ENCODE measurements around the gene TMEM244.
"Not testable (repeated sequence)": the region's sequence is repeated elsewhere in the genome, so short reads cannot be mapped to it uniquely, and the experiment has no call there.

TMEM244 gene

DNA sequence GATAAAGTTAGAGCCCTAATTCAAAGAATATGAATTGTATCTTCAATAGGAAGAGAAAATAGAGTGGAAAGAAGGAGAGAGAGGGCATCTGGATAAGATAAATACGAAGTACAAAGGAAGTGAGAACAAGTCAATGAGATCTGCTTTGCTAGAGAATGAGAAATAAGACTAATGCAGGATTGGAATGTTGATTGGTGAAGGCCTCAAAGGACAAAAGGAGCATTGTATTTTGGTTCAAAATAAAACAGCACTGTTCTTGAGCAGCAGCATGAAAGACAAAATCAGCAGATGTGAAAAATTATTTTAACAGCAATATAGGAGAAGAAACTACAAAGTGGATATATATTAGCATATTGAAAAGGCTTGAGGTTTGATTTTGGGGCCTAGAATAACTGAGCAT is 5.1 kb upstream of the TMEM244 start:
- no peak for DNase-seq

DNA sequence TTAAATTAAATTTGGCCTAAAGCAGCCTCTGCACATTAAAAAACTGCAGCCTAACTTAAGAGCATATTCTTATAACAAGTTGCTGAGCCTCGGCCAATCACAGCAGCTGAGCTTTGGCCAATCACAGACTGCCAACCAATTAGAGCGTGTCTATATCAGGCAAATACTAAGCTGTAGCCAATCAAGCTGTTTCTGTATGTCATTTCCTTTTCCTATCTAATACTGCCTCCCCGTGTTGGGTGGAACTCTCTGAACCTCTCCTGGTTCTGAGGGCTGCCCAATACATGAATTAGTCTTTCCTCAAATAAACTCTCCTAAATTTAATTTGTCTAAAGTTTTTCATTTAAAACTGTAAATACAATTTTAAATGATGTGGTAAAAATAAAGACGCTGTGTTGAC is 3.9 kb upstream of the TMEM244 start:
- DNase-seq = no peak

DNA sequence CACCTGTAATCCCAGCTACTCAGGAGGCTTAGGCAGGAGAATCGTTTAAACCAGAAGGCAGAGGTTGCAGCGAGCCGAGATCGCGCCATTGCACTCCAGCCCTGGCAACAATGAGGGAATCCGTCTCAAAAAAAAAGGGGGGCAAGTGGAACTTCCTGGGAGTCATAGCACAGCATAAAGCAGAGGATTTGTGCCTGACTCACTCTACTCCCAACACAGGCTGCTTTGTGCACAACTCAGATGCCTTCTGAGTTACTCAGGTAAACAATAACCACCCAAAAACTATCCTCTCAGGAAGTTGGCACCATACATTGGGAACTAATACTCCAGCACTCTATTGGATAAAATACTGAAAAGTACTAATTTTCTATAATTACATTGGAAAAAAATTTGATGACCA is 2.5 kb upstream of the TMEM244 start:
- DNase-seq = peak; percentile 47

DNA sequence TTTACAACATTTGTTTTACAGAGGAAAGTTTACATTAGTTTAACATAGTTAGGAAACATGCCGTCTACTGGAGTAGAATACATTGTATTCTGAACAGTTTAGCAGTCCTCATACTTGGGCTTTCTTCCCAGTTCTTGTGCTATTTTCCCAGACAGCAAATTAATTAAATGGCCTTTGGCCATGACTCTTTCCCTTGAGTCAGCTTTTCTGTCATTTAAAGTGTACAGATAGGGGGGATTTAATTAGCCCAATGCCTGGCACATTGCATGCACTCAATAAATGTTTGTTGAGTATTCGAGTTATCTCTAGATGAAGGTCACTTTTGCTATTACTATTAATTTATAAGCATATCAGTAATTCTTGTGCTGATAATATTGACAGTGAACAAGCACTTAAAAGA is 1.6 kb downstream of the TMEM244 start:
- no peak for DNase-seq

DNA sequence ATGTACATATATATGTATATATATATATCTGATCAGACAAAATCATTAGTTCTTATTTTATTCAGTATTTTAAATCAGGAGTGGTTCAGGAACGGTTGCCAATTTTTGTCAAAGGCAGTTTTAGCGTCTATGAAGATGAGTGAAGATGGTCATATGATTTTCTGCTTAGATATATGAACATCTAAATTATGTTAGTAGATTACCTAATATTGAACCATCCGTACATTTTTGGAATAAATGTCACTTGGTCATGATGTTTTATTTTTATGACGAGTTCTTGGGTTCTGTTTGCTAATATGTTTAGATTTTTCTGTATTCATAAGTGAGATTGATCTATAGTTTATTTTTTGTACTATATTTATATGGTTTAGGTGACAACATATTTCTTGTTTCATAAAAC is 3.3 kb downstream of the TMEM244 start:
- no peak for DNase-seq

DNA sequence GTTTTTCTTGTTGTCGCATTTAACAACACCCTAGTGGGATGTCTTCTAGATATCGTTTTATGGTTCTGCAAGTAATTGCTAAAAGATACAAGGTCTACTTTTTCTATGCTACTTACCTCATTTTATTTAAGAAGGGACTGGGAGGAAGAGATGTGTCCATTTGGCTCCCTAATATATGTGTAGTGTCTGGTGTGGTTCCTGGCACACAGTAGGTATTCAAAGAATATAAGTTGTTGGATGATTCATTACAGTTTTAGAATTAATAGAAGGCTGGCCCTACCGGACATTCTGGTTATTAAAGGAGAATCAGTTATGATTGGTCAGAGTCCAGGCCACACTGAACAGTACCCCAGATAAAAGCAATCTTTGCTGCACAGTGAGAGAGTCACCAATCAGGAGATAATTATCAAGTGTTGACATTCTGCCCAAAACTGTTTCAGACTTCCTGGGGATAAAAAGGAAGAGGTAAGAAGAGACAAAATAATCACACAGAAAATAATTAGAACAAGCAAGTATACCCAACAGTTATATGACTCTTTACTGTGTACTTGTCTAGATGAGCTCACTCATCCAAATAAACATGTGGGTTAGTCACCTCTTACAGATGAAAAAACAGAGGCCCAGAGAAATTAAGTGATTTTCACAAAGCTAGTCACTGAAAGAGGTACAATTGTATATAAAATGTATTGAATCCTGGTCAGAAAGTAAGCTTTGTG is 7.0 kb downstream of the TMEM244 start:
- DNase-seq = peak; percentile 23

DNA sequence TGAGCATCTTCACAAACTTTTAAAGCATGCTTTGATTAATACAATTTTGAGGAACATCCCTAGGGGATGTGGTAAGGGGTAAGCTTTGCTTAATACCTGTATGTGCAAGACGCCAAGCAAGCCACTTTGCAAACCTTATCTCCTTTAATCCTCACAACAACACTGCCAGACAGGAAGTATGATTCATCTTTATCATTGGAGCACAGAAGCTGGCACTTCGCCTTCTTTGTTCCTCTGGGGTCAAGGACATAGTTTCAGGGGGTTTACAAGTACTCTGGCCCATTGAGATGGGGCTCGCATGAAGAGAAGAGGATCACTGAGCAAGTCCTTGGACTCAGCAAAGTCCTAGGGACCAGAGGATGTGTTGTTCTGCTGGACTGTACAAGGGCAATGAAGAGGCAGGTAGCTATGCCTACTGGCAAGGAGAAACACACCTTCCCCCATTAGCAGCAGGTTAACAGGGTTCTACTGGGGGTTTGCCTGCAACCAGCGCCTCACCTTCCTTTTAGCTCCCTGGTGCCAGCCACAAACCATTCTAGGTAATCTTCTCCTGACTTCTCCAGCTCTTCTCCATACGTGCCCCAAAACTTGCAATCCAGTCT is 8.8 kb downstream of the TMEM244 start:
- peak; percentile 30 for DNase-seq

DNA sequence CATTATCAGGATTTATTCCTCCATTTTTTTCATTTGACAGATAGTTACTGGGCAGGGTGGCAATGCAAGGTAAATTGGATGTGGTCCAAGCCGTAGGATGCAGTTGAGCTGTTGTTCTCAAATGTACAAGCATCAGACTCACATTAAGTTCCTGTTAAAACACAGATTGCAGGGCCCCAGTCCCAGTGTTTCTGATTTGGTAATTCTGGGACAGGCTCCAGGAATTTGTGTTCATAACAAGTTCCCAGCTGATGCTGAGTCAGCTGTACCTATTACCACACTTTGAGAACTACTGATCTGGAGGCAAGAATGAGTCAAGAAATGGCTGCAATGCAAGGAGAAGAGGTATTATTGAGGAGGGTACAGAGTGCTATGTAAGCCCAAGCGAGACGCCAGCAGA is 11.7 kb downstream of the TMEM244 start:
- DNase-seq = no peak

DNA sequence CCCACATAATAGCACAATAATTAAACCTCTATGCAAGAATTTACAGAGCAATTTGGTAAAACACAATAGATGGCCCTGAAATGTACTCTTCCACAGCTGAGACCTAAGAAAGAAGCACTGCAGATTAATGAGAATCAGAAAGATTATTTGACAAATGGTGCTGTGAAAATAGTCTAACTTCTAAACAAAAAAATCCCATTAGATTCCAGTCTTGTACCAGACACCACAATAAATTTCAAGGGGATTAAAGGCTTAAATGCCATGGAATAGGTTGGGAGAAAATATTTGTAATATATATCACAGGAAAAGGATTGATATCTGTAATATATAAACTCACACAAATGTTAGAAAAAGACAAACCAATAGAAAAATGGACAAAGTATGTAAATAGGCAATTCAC is 14.4 kb downstream of the TMEM244 start:
- DNase-seq = no peak

DNA sequence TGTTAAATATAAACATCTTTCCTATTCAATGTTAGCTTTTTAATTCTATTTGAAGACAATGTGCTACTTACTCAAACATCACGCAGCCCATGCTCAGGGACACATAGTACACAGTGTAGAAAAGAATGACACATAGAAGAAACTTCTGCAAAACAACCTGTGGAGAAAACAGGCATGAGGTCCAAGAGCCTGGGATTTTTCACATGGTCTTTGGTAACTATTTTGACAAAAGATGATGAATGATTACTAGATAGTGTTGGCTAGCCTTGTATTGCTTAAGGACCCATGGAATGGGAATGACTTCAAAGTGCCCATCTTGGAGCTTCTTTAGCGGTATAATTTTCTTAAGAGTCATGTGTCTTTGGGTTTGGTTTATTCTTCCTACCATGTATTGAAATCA is 15.4 kb downstream of the TMEM244 start:
- DNase-seq = no peak

DNA sequence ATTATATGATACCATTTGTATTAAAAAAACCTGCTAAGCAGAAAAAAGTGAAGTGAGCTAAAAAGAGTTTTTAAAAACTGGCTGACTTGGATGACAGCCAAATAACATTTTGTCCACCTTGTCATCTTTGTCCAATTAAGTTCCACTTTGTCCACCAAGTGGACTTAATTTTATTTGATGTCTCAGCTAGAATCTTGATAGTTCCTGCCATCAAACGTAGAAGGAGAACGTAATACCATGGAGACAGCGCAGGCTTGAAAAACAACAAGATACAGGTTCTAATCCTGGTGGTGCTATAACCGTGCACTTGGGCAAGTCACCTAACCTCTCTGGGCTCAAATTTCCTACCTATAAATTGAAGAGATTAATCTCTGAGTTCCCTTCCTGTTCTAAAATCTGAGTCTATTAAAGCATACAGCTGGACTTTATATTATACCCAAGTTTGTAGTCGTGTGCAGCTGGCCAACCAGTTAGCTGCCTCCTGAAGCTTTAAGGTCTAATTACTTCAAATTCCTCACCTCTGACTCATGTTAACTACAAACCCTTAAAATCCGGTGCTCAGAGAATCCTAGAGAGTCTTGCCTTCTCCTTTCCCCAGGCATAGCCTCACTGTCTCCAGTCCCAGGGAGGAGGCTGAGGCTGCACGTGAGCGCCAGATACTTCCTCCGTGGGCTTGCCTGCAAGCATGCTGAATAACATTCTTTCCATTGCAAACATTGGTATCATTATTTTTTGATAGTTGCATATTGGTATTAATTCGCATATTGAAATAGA is 16.8 kb downstream of the TMEM244 start:
- peak; percentile 61 for DNase-seq

DNA sequence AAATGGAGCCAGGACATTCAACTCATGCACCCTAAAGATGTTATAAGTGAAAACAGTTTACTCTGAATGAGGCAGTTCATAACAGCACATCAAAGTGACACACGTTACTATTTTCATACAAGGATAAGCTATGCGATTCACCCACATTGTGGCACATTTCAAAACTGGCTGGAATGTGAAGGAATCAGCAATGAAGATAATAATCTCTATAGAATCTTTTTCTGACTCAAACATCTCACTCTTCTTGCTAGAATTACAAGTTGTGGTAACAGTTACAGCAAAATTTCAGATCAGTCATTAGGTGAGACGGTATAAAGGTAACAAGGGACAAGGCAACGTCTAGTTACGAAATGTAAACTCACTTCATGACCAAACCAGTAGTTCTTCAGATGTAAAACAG is 17.5 kb downstream of the TMEM244 start:
- DNase-seq = no peak

DNA sequence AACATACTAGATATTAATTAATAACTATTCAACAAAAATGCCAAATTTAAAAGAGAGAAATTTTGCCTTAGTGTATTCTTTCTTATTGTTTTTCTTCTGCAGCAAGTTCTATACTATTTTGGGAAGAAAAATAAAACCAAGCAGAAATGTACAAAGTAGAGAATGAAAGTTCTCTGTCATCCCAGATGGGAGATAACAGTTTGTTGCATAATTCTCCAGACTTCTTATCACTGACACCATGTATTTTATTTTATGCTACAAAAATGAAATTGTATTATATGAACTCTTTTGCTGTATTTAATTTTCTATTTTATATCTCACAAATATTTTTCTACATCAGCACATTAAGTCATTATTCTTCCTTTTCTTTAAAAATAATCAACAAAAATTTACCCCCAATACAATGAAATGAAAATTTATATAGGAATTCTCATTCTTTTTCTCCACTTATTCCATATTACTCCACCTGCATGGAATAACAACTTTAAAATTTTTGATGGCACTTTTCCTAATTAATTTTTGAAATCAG is 18.2 kb downstream of the TMEM244 start:
- DNase-seq = no peak

DNA sequence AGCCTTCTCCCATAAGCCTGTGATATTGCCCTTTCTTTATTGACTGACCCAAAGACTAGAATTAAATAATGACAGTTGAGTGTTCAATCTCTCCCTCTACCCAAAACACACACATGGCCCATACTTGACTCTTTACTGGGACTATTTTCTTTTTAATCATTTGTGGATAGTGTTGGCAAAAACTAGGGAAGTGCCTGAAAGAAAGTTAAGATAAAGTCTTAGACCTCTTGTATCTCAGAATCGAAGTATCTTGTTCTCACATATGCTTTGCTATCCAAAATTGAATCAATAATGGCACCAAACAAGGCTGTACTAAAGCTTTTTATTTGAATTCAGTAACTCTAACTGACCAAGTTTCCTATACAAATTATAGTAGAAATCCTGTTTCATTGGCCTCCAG is 19.0 kb downstream of the TMEM244 start:
- no peak for DNase-seq

DNA sequence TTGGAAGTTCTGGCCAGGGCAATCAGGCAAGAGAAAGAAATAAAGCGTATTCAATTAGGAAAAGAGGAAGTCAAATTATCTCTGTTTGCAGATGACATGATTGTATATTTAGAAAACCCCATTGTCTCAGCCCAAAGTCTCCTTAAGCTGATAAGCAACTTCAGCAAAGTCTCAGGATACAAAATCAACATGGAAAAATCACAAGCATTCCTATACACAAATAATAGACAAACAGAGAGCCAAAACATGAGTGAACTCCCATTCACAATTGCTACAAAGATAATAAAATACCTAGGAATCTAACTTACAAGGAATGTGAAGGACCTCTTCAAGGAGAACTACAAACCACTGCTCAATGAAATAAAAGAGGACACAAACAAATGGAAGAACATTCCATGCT is 21.6 kb downstream of the TMEM244 start:
- DNase-seq = not testable (repeated sequence)

DNA sequence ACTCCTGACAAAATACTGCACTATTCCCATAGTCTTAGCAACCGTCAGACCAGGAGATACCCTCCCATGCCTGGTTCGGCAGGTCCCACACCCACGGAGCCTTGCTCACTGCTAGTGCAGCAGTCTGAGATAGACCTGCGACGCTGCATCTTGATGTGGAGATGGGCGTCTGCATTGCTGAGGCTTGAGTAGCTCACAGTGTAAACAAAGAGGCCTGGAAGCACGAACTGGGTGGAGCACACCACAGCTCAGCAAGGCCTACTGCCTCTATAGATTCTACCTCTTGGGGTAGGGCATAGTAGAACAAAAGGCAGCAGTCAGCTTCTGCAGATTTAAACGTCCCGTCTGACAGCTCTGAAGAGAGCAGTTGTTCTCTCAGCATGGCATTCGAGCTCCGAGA is 25.4 kb downstream of the TMEM244 start:
- no peak for DNase-seq

DNA sequence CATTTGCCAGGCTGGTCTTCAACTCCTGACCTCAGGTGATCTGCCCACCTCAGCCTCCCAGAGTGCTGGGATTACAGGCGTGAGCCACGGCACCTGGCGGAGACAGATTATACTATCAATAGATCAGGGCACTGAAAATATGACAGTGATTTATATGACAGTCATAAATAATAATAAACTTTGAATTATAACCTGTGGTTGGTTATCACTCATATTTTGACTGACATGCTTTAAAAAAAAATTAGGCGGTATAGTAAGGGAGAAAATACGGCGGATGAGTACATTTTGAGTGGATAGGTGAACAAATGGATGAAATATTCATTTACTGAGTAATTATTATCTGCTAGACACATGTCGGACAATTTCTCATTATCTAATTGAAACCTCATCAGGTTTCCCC is 28.8 kb downstream of the TMEM244 start:
- DNase-seq = no peak

DNA sequence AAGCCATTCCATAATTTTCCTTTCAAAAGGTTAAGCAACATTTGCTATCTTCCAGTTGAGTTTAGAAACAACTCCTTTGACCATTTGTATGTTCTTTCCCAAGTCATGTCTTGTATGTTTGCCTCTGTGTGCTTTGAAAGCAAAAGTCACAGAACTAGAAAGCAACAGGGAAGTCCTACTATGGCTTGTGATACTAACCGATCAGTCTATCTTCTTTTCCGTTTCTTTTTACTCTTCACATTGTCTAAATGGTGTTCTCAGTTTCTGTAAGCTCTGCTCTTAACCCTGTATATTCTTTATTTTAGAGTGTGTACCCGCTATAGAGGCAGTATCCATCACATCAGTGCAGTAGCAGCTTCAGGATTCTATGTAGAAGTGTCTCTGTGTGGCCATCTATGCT is 32.9 kb downstream of the TMEM244 start:
- DNase-seq = no peak

DNA sequence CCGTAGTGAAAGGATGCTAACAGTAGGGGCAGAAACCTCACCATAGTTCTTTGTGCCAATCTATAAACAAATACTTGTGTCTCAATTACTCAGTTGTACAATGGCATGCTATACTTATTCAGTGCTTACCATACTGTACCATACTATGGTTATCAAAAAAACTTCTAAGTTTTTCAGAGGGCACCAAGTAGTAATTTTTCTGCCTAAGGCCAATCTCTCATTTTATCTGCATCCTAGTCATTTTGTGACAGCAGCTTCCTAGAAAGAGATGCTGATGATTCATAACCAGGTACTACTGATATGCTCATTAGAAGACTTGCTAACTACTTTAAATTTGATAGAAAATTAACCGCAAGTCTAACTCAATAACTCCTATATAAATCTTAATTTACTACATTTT is 42.9 kb downstream of the TMEM244 start:
- no peak for DNase-seq

DNA sequence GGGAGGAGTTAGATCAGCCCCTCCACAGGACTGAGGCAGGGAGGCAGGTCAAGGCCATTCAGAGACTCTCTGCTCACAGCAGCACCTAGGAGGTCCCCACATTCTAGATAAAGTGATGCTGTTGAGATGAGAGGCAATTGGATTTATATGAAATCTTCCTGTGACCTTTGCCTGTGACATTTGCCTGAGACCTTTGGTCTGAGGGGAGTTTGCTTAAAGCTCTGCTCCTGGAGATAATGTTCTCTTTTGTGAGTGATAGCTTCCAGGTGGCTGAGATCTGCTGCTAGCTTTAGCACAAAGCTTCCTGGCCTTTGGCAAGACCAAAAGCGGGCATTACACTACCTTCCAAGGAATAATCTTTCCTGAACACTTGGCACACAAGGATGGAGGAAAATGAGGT is 43.3 kb downstream of the TMEM244 start:
- DNase-seq = no peak

DNA sequence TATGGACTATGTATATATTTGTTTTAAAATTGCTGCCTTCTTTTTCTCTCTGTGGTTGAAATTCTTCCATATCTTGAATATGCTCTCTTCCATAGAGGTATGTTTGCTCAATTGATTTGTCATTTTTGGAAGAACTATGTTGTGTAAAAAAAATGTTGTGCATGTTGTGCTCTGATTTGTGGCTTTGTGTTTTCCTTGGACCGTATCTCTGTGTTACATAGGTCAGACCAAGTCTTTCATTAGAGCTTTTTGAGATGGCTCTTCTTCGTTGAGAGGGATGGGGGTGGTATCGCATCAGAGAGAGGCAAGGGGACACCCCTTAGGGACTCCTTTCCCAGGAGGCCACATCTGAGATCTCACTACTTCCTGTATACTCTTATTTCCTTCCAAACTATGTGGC is 43.8 kb downstream of the TMEM244 start:
- no peak for DNase-seq

DNA sequence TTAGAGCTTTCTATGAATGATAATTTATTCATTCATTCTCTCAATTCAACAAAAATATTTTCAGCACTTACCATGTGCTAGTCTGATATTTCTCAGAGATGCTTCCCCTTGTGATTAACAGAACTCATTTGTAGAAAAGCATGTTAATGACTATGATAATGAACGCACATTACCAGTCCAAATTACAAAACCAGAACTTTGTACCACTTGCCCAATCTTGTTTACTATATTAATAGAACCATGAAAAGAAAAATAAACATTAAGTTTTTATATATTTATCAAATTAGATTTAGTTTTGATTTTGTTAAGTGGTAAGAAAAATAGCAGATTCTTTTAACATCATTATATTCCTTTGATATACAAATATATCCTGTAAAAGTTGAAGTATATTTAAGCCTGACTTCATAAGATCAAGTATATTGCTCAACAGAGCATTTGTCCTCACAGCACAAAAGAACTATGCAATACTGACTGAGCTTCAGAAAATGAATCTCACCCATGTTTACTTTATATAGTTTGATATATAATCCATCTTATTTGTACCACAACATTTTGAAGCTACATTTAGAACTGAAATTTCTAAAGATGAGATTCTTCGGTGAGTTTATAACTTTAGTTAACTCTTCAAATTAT is 48.9 kb downstream of the TMEM244 start:
- no peak for DNase-seq

DNA sequence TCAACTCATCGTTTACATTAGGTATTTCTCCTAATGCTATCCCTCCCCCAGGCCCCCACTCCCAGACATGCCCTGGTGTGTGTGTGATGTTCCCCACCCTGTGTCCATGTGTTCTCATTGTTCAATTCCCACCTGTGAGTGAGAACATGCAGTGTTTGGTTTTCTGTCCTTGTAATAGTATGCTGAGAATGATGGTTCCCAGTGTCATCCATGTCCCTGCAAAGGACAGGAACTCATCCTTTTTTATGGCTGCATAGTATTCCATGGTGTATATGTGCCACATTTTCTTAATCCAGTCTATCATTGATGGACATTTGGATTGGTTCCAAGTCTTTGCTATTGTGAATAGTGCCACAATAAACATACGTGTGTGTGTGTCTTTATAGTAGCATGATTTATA is 54.0 kb downstream of the TMEM244 start:
- DNase-seq = not testable (repeated sequence)

DNA sequence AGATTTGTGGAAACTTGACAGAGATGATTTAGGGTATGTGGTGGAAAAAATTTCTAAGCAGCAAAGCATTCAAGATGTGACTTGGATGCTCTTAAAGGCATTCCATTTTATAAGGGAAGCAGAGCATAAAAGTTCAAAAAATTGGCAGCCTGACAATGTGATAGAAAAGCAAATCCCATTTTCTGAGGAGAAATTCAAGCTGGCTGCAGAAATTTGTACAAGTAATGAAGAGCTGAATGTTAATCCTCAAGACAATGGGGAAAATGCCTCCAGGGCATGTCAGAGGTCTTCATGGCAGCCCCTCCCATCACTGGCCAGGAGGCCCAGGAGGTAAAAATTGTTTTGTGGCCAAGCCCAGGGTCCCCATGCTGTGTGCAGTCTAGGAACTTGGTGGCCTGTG is 58.2 kb downstream of the TMEM244 start:
- not testable (repeated sequence) for DNase-seq
